Panc1 (cell line): Measurements from ENCODE around the gene CAMKK2. TPM values are rescaled to one million over a fixed set of nuclear protein-coding genes. Genes with fewer than 3 reads are reported as not detected.
A peak's percentile ranks its signal among the peaks of the same experiment; 100 is the strongest.
"Not testable (repeated sequence)": the region's sequence is repeated elsewhere in the genome, so short reads cannot be mapped to it uniquely, and the experiment has no call there.

Source experiments
- ATAC-seq: fragments of 200-7000 bp; cut with Tn5 transposase; 2 replicates; pipeline ENCODE4 v1.9.1; 2020; ENCODE audit warnings: mild to moderate bottlenecking, moderate library complexity
- BruUV-seq: library from RNA; stranded (reverse); fragments of 400-500 nt; replicated peaks from 2 replicates; lab custom pipeline; 2021; lab: Mats Ljungman, UMichigan
- CTCF ChIA-PET: fragments of 300-600 bp; sonication (Branson Sonifier 250); formaldehyde crosslinking; loops from one replicate; lab custom pipeline; 2022; ENCODE audit warnings: antibody characterized with exemption; lab: Charles Lee
- POLR2A ChIA-PET: fragments of 300-600 bp; sonication (Branson Sonifier 250); formaldehyde crosslinking; loops from one replicate; lab custom pipeline; 2022; ENCODE audit warnings: antibody characterized with exemption; lab: Charles Lee
- DNase-seq: peaks from one replicate; pipeline ENCODE4 v3.0.0-alpha.2; 2010; ENCODE audit warnings: low read depth, low spot score
- H3K27ac ChIP-seq: 2 replicates; pipeline ENCODE4 v1.5.1; 2011; ENCODE audit warnings: mild to moderate bottlenecking, low read length, inconsistent platforms
- H3K27me3 ChIP-seq: fragments of 200-500 bp; sonication (Bioruptor generic); 2 replicates; pipeline ENCODE4 v1.6.0; 2014; ENCODE audit warnings: low read length, inconsistent platforms; ENCODE audit not compliant: control insufficient read depth, insufficient read depth
- H3K36me3 ChIP-seq: fragments of 200-500 bp; sonication (Bioruptor generic); 2 replicates; pipeline ENCODE4 v1.5.1; 2014; ENCODE audit warnings: inconsistent platforms, mild to moderate bottlenecking, low read length, moderate library complexity; ENCODE audit not compliant: control insufficient read depth, insufficient read depth
- H3K4me1 ChIP-seq: 2 replicates; pipeline ENCODE4 v1.5.1; 2011; ENCODE audit warnings: inconsistent platforms, mild to moderate bottlenecking, low read length, moderate library complexity; ENCODE audit not compliant: control insufficient read depth, insufficient read depth
- H3K4me3 ChIP-seq, 2 experiments: 2 replicates each; pipeline ENCODE4 v1.5.1; 2011 to 2012; ENCODE audit warnings: low read depth in 2 of 2, low read length in 2 of 2, mild to moderate bottlenecking in 2 of 2, inconsistent platforms in 1 of 2, moderate library complexity in 1 of 2
- H3K9me3 ChIP-seq: fragments of 200-500 bp; sonication (Bioruptor generic); 2 replicates; pipeline ENCODE4 v1.5.1; 2014; ENCODE audit warnings: low read depth, mild to moderate bottlenecking, inconsistent platforms, low read length, moderate library complexity; ENCODE audit not compliant: control insufficient read depth, insufficient read depth
- CTCF ChIP-seq: fragments of 450-650 bp; IDR thresholded peaks from 2 replicates; pipeline ENCODE4 v1.5.1; 2017; ENCODE audit warnings: mild to moderate bottlenecking
- POLR2AphosphoS5 ChIP-seq: IDR thresholded peaks from 2 replicates; pipeline ENCODE4 v1.6.1; 2012; ENCODE audit warnings: mild to moderate bottlenecking, low read depth, low read length, moderate library complexity
- REST ChIP-seq, 2 experiments: IDR thresholded peaks; 2 replicates each; pipeline ENCODE4 v1.6.1; 2011 to 2012; ENCODE audit warnings: low read depth in 2 of 2, control low read depth in 1 of 2, low read length in 1 of 2, mild to moderate bottlenecking in 1 of 2, moderate library complexity in 1 of 2; ENCODE audit not compliant: insufficient read depth in 1 of 2
- in situ Hi-C: cut with HindIII; loops from 2 replicates; pipeline ENCODE4 v1.10.0; 2016; ENCODE audit warnings: low sequenced_read_pairs, low pct_unique_long_range_greater_than_20kb
- intact Hi-C: fragments of 100-400 bp; cut with micrococcal nuclease; formaldehyde crosslinking; loops from one replicate; pipeline ENCODE4 v1.10.0; 2022; ENCODE audit not compliant: unreplicated experiment
- total RNA-seq: library from RNA; stranded (reverse); gene quantifications from one replicate; pipeline ENCODE4 v1.2.1, GENCODE V29; 2021; ENCODE audit not compliant: unreplicated experiment

The CAMKK2 gene
- total RNA-seq, 1 experiment from 2014 or later: 37.8 TPM

- H3K27ac ChIP-seq, H3K27me3 ChIP-seq, H3K9me3 ChIP-seq, DNase-seq, H3K4me1 ChIP-seq, H3K36me3 ChIP-seq, POLR2A ChIA-PET, BruUV-seq, in situ Hi-C loops, H3K4me3 ChIP-seq: not testable (repeated sequence)
- CTCF ChIA-PET: interaction anchor here (0.7 kb wide), 1 partner anchor 35 kb away, joined by 3 read pairs; no protein-coding TSS in a partner anchor
- peak; percentile 96 for TF ChIP-seq CTCF
- intact Hi-C loops: loop anchor here (1.0 kb wide), 1 partner anchor 170 kb away; no protein-coding TSS in a partner anchor
- peak; percentile 90 for ATAC-seq
These were observed 66.5 kb downstream of the CAMKK2 start for GRCh38 chr12:121229826-121230537.

- TF ChIP-seq POLR2AphosphoS5 (no peak), CTCF (no peak), REST (IDR thresholded peaks at IDR 0.05; ENCODE audit: insufficient read depth in 1 of 2, low read depth in 2 of 2, low read length in 1 of 2) (no peak)
- no TSS peak for BruUV-seq
- CTCF ChIA-PET: no interaction called here
- H3K36me3 ChIP-seq: no peaks in the 10 kb centered on the region
- ATAC-seq (no peak), DNase-seq (no peak)
- intact Hi-C loops: no loop called here
- in situ Hi-C loops: no loop called here
- H3K4me1 ChIP-seq: no peaks in the 10 kb centered on the region
- no peaks in the 10 kb centered on the region for H3K27me3 ChIP-seq
- no peak overlapping the region for H3K27ac ChIP-seq
- no peaks in the 10 kb centered on the region for H3K9me3 ChIP-seq
- POLR2A ChIA-PET: no interaction called here
- H3K4me3 ChIP-seq: no peak overlapping the region
These were observed 67.4 kb downstream of the CAMKK2 start for GRCh38 chr12:121228919-121229665.
